ENCODE data around the gene IFFO2.

Gene IFFO2

DNA sequence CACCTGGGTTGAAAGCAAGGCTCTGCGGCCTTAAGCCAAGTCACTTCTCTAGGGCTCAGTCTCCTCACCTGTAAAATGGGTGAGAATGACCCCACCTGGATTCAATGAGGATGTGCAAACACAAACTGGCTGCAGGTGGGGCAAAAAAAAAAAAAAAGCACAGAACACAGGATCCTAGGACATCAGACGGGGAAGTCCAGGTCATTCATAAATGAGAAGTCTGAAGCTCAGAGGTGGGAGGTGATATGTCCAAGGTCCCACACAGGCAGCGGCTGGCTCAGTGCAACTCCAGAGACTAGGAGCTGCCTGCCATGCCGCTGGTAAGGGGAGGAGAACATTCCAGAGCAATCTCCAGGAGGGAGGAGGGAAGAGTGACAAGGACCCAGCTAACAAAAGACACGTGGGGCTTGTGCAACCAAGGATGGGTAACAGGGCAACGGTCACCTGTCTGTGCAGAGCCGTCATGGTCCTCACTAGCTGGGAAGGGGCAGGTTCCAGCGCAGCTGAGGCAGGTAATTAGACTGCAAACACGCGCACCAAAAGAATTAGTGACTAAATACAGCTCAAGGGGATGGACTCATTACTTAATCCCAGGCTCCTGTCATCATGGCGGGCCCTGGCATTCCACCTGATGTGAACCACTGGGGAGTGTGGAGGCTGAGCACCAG is 19.5 kb downstream of the IFFO2 start:
- H3K4me3 ChIP-seq (ENCODE audit: low read length), result no peak overlapping the region
- H3K9me2 ChIP-seq (replicated peaks; ENCODE audit: control insufficient read depth, low read length), result no peaks in the 10 kb centered on the region
- H3K4me2 ChIP-seq (ENCODE audit: low read length), result no peak overlapping the region
- H3K4me1 ChIP-seq (ENCODE audit: control insufficient read depth, low read length), result no peaks in the 10 kb centered on the region
- H4K20me1 ChIP-seq (ENCODE audit: control insufficient read depth, insufficient read depth, low read depth, low read length), result no peaks in the 10 kb centered on the region
- H3K27ac ChIP-seq (ENCODE audit: low read depth, low read length), result no peak overlapping the region
- no peaks in the 10 kb centered on the region for H3K9me3 ChIP-seq (ENCODE audit: control insufficient read depth, insufficient read depth, low read length)
- H3K36me3 ChIP-seq (ENCODE audit: control insufficient read depth, low read length), result no peaks in the 10 kb centered on the region
- no peaks in the 10 kb centered on the region for H3F3A ChIP-seq (ENCODE audit: control insufficient read depth, insufficient read depth)
- TF ChIP-seq EZH2phosphoT487 (IDR thresholded peaks at IDR 0.05; ENCODE audit: borderline replicate concordance, low read length), result no peak
- TF ChIP-seq, protein P1, sequence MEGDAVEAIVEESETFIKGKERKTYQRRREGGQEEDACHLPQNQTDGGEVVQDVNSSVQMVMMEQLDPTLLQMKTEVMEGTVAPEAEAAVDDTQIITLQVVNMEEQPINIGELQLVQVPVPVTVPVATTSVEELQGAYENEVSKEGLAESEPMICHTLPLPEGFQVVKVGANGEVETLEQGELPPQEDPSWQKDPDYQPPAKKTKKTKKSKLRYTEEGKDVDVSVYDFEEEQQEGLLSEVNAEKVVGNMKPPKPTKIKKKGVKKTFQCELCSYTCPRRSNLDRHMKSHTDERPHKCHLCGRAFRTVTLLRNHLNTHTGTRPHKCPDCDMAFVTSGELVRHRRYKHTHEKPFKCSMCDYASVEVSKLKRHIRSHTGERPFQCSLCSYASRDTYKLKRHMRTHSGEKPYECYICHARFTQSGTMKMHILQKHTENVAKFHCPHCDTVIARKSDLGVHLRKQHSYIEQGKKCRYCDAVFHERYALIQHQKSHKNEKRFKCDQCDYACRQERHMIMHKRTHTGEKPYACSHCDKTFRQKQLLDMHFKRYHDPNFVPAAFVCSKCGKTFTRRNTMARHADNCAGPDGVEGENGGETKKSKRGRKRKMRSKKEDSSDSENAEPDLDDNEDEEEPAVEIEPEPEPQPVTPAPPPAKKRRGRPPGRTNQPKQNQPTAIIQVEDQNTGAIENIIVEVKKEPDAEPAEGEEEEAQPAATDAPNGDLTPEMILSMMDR (IDR thresholded peaks at IDR 0.05; ENCODE audit: low read depth, low read length, poor library complexity, severe bottlenecking), result no peak
- H3K27me3 ChIP-seq (ENCODE audit: control insufficient read depth, low read length), result no peaks in the 10 kb centered on the region
- H3K79me2 ChIP-seq (ENCODE audit: control insufficient read depth, low read length), result no peaks in the 10 kb centered on the region

DNA sequence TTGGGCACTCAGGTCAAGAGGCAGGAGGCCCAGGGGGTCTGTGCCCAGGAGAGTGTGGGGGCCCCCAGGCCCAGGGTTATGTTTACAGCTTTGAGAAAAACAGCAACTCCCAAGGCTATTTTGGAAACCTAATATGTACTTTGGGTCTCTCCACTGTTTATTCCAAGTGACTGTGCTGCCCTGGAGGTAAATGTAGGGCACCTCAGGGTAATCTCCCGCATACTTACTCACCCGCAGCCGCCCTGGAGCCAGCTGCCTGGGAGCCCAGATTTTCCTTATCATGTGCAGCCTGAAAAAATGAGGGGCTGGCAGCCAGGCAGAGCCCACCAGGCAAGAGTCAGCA is 20.0 kb downstream of the IFFO2 start:
- H3K4me1 ChIP-seq (ENCODE audit: control insufficient read depth, low read length), result no peaks in the 10 kb centered on the region
- no peaks in the 10 kb centered on the region for H3K9me3 ChIP-seq (ENCODE audit: control insufficient read depth, insufficient read depth, low read length)
- no peaks in the 10 kb centered on the region for H3F3A ChIP-seq (ENCODE audit: control insufficient read depth, insufficient read depth)
- TF ChIP-seq EZH2phosphoT487 (IDR thresholded peaks at IDR 0.05; ENCODE audit: borderline replicate concordance, low read length), result no peak
- TF ChIP-seq, protein P1 (IDR thresholded peaks at IDR 0.05; ENCODE audit: low read depth, low read length, poor library complexity, severe bottlenecking), result no peak
- no peak overlapping the region for H3K4me2 ChIP-seq (ENCODE audit: low read length)
- no peaks in the 10 kb centered on the region for H4K20me1 ChIP-seq (ENCODE audit: control insufficient read depth, insufficient read depth, low read depth, low read length)
- no peaks in the 10 kb centered on the region for H3K27me3 ChIP-seq (ENCODE audit: control insufficient read depth, low read length)
- no peaks in the 10 kb centered on the region for H3K36me3 ChIP-seq (ENCODE audit: control insufficient read depth, low read length)
- no peak overlapping the region for H3K27ac ChIP-seq (ENCODE audit: low read depth, low read length)
- H3K79me2 ChIP-seq (ENCODE audit: control insufficient read depth, low read length), result no peaks in the 10 kb centered on the region
- H3K9me2 ChIP-seq (replicated peaks; ENCODE audit: control insufficient read depth, low read length), result no peaks in the 10 kb centered on the region
- no peak overlapping the region for H3K4me3 ChIP-seq (ENCODE audit: low read length)

DNA sequence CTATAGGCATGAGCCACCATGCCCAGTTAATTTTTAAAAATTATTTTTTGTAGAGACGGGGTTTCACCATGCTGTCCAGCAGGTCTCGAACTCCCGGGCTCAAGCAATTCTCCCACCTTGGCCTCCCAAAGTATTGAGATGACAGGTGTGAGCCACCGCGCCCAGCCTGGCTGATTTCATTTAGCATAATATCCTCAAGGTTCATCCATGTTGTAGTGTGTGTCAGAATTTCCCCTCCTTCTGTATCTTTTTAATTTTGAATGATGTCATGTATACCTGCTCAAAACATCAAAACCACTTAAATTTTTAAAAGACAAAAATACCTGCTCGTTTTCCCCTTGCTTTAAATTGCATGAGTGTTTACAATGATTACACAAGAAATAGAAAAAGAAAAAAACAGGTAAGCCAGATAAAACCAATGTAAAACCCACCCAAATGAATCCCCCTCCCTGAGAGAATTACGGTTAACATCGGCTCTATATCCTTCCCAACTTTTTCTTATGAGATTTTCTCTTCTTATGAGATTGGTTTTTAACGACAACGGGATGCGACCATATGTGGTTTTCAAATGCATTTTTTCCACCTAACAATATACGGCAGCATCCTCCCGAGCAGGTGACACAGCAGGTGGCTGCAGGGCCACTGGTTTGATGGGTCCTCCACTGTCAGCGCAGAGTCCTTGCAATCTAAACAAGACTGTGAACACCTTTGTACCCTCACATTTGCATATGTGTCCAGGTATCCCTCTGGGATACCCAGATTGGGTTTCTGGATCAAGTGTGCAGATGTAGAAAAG is 22.1 kb downstream of the IFFO2 start:
- H3K9me2 ChIP-seq (replicated peaks; ENCODE audit: control insufficient read depth, low read length), result no peaks in the 10 kb centered on the region
- H4K20me1 ChIP-seq (ENCODE audit: control insufficient read depth, insufficient read depth, low read depth, low read length), result no peaks in the 10 kb centered on the region
- H3K4me3 ChIP-seq (ENCODE audit: low read length), result no peak overlapping the region
- no peak overlapping the region for H3K27ac ChIP-seq (ENCODE audit: low read depth, low read length)
- H3K27me3 ChIP-seq (ENCODE audit: control insufficient read depth, low read length), result no peaks in the 10 kb centered on the region
- TF ChIP-seq EZH2phosphoT487 (IDR thresholded peaks at IDR 0.05; ENCODE audit: borderline replicate concordance, low read length), result no peak
- TF ChIP-seq, protein P1 (IDR thresholded peaks at IDR 0.05; ENCODE audit: low read depth, low read length, poor library complexity, severe bottlenecking), result no peak
- H3K4me1 ChIP-seq (ENCODE audit: control insufficient read depth, low read length), result no peaks in the 10 kb centered on the region
- no peaks in the 10 kb centered on the region for H3F3A ChIP-seq (ENCODE audit: control insufficient read depth, insufficient read depth)
- H3K9me3 ChIP-seq (ENCODE audit: control insufficient read depth, insufficient read depth, low read length), result no peaks in the 10 kb centered on the region
- no peak overlapping the region for H3K4me2 ChIP-seq (ENCODE audit: low read length)
- H3K36me3 ChIP-seq (ENCODE audit: control insufficient read depth, low read length), result no peaks in the 10 kb centered on the region
- H3K79me2 ChIP-seq (ENCODE audit: control insufficient read depth, low read length), result no peaks in the 10 kb centered on the region

Measured in DOHH2 (cell line).